Measurements from ENCODE around the gene KCTD16.

The KCTD16 gene

DNA sequence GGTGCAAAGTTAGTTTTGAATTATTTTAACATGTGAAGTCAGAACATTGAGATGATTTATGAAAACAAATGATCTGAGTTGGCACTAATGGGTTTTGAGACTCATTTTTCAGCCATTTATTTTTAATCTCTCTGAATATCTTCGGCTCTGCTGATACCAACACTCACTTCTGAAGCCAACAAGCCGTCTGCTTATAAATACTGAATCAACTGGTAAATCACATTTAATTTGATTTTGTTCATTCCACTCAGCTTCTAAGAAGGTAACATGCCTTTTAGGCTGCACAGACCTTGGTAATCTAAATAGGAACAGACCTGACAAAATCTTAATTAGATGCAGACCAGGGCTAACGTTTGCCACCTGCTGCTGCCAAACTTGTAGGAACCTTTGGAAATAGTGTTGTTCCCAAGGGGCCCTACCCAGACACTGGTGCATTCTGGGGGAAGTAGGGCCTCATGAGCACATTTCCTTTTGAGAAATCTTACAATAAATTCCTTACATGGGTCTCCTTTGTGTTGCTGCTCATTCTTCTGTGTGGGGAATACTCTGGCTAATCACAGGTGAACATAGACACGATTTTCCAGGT, 182.2 kb downstream of the KCTD16 start:
- no peak for DNase-seq

DNA sequence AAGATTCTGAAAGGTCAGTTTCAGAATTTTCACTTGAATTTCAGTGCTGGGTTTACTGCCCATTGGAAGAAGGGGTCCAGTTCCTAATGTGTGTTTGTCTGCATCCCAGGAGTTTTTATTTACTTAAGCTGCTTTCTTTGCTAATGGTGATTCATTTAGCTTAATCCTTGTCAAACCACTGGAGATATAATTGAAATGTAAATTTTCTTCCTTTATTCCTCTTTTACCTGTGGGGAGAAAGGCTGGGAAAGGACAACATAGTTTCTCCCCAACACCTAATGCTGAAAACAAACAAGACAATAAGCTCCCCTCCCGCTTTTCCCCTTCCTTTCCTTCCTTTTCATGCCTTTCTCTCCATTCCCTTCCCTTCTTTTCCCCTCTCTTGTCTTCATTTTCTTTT, 185.8 kb downstream of the KCTD16 start:
- no peak for DNase-seq

DNA sequence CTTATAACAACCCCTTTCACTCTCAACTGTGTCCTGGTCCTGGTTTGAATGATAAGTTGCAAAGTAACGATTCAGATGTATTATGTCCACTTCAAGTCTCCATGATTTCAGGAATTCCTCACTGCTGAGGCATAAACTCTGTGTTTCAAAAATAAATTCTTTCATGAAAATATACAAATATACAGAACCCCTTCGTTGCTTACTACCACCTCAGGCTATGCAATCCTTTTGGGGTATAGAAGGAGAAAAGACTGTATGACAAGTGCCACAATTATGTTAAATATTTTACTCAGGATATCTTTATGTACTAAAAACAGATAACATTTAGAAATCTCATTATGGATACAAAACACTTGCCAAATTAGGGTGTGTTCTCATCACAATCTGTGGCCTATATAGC, 190.7 kb downstream of the KCTD16 start:
- DNase-seq: no peak

DNA sequence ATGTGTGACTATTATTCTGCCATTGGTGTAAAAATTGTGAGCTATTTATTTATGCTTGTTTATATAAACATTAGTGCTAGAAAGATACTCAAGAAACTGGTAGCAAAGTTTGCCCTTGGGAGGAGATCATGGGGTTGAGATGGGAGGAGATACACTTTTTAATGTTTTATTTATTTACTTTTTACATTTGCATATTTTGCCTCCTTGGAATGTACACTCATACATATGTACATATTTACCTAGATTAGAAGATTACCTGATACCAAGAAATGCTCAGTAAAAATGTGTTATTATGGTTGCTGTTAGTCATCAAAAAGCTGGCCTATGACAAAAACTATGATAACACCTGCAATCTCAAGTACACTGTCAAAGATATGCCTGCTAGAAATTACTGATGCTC, 195.2 kb downstream of the KCTD16 start:
- DNase-seq: no peak

DNA sequence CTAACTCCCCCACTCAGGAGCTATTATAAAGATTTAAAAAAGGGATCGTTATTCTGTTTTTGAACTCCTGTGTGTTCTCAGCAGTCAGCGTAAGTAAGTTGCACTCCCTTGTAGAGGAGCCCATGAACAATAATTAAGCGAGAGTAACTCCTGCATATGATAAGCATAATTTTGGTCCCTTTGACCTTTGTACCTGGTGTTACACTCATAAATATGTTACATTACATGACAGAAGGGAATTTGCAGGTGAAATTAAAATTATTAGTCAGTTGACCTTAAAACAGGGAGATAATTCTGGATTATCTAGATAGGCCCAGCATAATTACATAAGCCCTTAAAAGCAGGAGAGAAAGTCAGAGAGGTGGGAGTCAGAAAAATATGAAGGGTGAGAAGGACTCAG, 197.3 kb downstream of the KCTD16 start:
- DNase-seq: no peak

DNA sequence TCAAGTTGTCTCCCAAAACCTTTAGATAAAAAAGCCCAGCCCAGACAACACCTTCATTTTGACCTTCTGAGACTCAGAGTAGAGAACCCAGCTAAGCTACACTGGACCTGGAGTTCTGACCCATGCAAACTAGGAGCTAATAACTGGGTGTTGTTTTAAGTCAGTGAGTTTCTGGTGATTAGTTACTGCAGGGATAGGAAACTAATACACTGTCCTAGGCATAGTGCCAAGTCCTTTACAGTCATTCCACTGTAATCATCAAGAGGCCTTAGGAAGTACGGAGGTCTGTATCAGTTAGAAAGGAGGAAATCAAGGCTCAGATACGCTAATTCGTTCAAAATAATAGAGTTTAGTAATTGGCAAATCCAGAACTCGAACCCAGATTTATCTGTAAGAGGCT, 197.9 kb downstream of the KCTD16 start:
- no peak for DNase-seq

DNA sequence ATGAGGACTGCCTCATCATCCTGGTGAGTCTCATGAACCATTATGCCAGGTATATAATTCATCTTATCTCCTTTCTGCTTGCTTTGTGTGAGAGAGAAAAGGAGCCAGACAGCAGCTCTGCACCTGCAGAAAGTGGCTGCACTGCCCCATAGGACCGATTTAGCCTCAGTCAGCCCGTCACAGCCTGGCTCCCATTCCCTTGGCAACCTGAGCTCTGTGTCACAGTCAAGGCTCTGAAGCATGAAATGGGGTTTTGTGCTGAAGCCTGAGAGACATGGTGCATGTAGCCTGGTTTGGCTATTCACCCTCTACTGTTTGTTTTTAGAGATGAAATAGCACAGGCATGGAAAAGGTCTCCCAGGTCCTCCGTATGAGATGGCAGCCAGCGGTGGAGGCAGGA, 198.3 kb downstream of the KCTD16 start:
- DNase-seq: peak; percentile 66

DNA sequence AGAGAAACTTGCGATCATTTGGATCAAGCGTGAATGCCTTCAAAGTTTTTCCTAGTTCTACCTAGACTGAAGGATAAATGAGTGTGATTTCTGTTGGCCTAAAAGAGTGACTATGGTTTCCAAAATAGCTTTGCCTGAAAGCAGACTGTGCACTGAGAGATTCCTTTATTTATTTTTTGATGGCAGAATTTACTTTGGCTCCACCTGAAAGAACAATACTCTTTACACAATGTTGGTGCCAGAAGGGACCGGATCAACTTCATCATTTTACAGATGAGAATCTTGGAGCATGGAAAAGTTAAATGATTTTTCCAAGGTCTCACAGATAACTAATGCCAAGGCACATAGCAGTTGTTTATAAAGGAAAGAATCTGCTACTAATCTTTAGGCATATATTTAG, 199.6 kb downstream of the KCTD16 start:
- no peak for DNase-seq

DNA sequence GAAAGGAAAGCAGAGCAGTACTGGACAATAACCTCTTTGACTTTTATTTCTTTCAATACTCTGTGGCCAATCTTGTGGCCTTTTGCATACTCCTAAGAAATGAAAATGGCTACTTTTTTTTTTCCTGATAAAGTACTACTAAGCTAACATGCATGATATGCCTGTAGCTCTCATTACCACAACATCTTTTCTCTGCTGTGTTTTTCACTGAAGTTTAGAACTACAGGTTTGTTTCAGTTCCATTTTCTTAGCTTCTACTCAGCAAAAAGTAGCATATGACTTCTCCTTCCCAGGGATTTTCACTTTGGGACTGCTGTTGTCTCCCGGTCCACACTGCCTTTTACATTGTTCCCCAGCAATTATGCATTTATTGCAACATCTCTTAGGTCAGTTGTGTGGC, 204.0 kb downstream of the KCTD16 start:
- DNase-seq: no peak

DNA sequence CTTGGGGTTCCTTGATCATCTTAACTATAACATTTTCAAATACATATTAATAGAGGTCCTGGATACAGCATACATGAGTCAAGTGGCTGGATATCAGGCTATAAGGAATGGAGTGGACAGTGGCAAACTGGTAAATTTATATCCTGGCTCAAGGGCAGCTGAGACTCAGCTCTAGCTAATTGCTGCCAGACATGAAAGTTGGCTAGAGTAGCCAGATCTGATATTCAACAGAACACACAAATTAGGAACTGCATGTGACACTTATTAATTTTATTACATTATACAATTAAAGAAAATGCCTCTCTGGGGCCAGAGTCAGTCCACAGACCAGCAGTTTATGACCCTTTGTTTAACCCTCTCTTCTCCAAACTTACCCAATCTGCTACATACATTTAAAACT, 206.5 kb downstream of the KCTD16 start:
- DNase-seq: no peak

DNA sequence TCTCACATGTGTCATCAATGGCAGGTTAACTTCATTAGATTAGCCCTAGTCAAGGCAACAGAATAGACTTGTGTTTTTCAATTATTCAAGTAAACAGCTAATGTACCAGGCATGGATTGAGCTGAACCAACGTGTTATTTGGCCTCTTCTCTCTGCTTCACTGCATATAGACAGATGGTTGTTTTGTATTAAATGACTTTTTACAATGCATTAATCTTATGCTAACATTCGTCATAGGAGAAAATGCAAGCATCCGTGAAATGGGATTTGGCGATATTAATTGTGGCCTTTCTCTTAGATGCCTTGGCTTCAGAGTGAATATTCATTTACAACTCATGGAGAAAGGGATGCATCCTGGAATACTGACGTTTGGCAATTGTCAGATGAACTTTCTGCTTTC, 208.0 kb downstream of the KCTD16 start:
- DNase-seq: peak; percentile 43

DNA sequence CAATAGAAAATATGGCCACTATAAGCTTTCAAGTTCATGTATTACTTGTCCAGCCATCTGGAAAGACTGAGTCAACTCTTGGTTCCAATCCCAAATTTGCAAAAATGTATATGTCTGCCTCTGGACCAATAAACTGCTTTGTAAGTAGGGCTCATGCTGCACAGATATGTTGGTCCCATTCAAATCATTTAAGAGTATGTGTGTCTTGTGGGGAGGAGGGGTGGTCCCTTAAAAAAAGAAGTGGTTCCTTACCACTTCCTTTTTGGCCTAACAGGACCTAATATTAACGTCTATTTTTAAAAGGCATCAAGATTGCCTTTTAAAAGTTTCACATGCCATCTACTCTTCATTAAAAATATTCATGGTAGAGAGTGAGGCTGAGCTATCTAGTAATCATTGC, 214.9 kb downstream of the KCTD16 start:
- DNase-seq: no peak

DNA sequence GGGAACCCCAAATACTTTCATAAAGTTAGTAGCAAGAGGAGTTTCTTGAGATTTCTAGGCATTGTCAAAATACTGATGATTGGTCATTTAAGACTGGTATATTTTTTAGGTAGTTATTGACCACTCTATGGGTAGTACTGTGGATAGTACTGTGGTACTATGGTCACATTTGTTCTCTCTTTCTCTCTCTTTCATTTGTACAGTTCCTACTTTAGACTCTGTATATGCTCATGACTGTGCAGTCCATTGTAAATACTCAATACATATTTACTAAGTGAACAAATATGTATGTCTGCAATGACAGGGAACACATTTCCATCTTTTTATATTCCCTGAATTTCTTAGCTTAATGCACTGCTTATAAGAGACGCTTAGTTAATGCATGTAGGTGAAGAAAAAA, 215.6 kb downstream of the KCTD16 start:
- no peak for DNase-seq

DNA sequence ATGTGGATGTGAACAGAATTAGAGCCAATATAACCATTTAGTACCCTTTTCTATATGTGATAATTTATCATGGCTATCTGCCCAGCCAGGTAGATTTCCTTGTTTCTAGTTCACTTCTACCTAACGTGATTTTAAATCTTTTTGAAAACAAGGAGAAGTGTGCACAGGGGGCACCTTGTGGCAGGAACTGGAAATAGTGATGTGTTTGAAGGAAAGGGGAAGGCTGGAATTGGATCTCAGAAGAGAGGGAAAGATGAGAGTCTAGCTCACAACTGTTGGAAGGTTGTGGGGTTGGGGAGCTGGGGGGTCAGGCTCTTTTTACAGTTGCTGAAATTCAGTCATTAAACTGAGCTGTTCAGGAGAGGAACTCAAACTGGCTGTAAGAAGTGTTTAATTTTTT, 219.5 kb downstream of the KCTD16 start:
- DNase-seq: no peak

DNA sequence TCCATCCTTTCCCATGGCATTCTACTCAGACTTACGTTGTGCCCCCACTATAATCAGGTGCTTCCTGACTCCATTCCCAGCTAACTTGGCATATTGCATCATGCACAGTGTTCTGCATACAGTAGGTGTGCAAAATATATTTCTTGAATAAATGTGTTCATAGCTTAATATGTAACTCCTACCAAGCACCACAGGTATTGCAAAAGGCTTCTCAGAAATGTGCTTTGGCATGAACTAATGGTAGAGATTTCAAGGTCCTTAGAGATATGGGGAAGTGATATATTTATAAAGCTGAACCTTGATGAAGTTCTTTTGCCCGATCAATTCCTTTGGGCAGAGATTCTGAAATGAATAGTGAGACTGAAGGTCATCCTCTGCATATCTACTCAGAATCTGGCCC, 220.4 kb downstream of the KCTD16 start:
- DNase-seq: no peak

DNA sequence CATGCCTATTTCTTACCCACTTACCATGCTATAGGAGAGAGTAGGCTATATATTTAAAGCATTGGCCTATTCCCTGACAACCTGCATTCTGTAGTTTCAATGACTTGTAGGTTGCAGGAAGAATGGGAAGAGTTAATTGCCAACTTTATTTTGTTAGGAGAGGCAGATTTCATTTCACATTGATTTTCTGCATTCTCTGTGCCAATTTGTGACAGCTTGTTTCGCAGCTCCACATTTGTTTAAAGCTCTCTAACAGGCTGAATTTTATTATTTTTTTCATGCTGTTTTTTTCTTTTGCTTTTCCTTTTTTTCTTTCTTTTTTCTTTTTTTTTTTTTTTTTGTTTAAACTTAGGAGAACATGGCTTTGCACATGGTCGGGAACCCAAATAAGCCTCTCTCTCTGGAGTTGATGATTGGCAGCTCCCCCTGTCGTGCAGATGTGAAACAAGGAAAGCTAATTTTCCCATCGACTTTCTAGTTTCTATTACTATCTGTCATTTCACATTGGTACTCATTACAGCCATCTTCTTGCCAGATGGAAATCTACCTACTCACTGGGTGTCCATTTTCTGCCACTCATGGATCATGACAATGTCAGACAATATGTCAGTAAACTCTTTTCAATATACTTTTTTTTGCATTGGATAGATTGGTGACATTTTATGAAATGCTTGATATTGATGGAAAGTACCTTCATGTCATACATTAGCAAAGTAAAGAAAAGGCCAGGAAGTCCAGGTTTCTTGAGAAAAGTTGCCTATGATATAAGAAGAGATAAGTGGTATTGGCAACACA, 223.2 kb downstream of the KCTD16 start:
- no peak for DNase-seq

DNA sequence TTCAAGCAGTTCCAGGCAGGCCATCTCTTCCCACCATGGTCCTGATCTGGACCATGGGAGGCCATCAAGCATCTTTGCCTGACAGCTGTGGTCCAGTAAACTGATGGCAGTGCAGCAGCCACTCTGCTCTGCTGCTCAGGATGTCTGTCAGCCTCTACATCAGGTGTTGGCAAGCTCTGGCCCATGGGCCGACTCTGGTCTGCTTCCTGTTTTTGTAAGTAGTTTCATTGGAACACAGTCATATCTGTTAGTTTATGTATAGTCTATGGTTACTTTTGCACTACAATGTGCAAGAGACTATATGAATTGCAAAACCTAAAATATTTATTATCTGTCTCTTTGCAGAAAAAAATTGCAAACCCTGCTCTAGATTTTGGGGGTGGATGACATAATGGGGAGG, 225.0 kb downstream of the KCTD16 start:
- DNase-seq: no peak

DNA sequence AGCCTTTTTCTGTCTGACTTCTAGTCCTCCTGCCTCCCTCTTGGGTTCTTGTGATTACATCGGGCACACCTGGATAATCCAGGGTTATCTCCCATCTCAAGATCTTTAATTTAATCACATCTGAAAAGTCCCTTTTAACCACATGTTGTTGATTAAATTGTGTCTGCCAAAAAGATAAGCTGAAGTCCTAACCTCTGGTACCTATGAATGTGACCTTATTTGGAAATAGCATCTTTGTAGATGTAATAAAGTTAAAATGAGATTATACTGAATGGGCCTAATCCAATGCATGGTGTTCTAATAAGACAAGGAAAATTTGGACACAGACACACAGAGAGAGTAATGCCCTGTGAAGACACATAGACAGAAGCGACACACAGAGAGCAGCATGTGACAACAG, 232.4 kb downstream of the KCTD16 start:
- no peak for DNase-seq

DNA sequence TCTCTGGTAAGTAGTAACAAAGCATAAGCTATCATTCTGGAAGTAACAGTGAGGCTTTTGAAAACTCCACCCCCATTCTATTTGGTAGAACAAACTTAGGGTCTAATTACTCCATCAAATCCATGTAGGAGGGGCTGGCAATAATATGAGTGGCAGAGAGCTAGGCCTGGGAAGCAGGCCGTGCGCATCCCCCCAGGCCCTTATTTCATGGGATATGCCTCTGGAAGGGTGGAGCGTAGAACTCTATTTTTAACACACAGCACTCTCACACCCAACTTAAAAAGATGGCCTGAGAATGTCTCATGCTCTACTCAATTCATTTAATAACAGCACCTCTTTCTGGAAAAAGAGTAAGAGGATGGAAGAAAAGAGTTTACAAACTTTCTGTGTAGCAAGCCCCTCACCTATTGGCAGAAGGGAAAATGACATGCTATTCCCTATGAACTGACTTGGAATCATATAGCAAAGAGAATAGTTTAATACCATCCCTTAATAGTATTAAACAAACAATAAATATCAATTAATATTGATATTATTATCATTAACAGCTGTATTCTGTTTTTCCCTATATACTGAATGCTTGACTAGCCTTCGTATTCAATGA, 233.2 kb downstream of the KCTD16 start:
- DNase-seq: no peak

DNA sequence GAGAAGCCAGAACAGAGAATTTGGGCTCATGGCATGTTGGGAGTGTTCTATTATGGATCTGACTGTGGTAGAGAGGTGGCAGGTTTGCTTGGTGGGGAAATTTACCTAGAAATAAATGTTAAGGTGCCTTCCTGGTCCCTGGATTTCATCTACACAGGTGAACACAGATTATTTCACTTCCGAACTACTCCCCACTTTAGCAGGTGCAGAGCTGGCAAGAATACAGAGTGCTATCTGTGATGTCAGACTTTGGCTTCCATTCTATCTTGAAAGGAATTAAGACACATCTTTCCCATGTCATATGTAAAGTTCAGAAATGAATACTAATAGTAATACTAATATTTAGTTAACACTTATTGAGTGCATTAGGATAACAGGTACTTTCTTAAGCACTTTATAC, 234.0 kb downstream of the KCTD16 start:
- DNase-seq: no peak

DNA sequence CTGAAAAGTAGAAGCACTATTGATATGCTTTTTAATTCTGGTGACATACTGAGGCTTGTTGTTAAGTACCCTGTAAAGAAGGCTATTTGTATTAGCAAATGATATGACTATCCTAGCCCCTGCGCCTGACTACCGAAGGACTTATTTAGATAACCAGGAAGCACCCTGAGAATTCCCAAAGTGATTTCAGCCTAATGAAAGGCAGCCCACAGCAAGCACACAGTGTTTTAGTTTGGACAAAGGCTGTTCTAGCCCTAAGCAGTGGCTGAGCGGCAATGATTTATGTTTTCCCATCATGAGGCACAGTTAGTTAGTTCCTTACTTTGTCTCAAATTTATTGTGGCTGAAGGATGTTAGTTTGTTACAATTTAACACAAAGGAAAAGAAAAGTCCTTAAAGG, 235.3 kb downstream of the KCTD16 start:
- no peak for DNase-seq

DNA sequence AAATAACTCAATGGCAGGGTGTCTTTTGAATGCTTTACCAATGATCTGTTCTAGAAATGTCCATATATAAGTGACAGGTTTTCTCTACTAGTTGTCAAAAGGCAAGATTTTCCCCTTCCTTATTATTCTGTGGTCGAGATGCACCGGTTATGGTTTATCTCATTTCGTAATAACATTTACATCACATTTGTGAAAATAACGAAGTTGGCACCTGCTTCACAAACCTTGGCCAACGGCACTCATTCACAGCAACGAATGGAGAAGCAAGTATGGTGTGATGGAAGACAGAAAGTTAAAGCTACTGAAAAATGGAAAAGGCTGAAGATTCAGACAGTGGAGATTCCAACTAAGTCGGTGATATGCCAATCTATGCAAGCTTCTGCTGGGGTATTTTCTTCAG, 235.8 kb downstream of the KCTD16 start:
- no peak for DNase-seq

DNA sequence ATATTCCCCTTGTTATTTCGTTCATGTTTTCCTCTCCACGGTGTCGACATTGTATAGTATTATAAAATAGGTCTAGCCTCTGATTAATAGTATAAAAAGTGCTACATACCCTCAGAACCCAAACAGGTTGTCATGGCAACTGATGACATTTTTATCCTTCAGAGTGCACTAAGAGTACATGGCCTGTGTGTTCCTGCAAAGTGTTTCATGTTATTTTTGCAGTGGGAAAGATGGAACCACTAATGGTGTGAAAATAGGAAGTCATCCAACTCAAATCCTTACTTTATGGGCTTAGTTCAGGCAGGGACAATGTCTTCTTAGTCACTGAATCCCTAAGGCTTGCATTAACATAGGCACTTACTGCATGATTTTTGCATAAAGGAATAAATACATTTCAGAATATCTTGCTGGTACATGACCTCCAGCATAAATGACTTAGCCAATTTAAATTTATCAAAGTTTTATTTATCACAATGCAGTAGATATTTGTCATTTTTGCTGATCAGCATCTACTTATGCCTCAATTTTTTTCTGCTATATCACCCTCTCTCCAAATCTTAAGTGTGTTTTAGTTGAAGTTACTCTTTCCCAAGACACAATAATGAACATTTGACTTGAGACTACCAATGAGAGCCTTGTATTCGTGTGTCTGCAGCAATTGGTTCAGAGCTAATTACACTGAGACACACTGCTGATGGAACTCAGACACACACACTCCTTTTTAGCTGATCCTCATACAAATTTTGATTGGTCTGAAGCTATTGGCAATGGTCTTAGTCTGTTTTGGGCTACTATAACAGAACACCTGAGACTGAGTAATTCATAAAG, 243.7 kb downstream of the KCTD16 start:
- DNase-seq: no peak

DNA sequence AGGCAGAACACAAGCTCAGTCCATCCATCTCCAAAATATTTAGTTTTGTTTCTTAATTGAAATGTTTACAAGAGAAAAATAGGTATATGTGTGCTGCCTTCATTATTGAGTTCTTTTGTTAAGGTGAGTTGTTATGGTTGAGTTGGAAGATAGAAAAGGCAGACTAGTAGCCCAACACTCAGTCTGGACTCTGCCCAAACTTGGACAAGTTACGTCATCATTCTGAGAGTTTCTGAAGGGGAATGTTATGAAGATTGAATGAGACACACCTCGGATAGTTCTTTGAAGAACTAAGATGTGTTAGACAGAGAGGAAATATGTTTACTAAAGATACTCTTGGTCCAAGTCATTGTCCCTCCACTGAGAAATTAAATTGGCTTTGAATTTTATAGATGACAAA, 245.5 kb downstream of the KCTD16 start:
- no peak for DNase-seq

Measured in DMS79 (cell line).